AG04449 (cell line): ENCODE results near the gene UGT2B17.
"Not testable (repeated sequence)": the region's sequence is repeated elsewhere in the genome, so short reads cannot be mapped to it uniquely, and the experiment has no call there.

Source experiments
- CTCF ChIA-PET: fragments of 350-600 bp; formaldehyde crosslinking; extraction: SDS; loops from one replicate; lab custom pipeline; 2021; ENCODE audit warnings: antibody characterized with exemption; lab: Yijun Ruan, JAX
- POLR2A ChIA-PET: fragments of 400-600, 350-600 bp; formaldehyde crosslinking; extraction: SDS; loops from one replicate; lab custom pipeline; 2020; ENCODE audit warnings: antibody characterized with exemption, inconsistent platforms; lab: Yijun Ruan, JAX
- DNase-seq: peaks from one replicate; pipeline ENCODE4 v3.0.0-alpha.2; 2010; ENCODE audit warnings: low read depth, low spot score
- H3K4me3 ChIP-seq: 2 replicates; pipeline ENCODE4 v1.5.1; 2011; ENCODE audit warnings: low read depth, mild to moderate bottlenecking, control low read depth, low read length
- CTCF ChIP-seq: IDR thresholded peaks from one replicate; pipeline ENCODE4 v1.5.1; 2011; ENCODE audit warnings: mild to moderate bottlenecking, moderate library complexity, low read length, control low read depth, inconsistent platforms; ENCODE audit not compliant: insufficient read depth; ENCODE audit errors: missing control alignments

UGT2B17 gene

GRCh38 chr4:68589790-68590189, 13.7 kb upstream of the UGT2B17 start:
- no peak overlapping the region for H3K4me3 ChIP-seq
- ChIA-PET CTCF (no interaction called here), POLR2A (no interaction called here)
- DNase-seq = no peak
- TF ChIP-seq CTCF = no peak

GRCh38 chr4:68582339-68582717, 6.2 kb upstream of the UGT2B17 start:
- ChIA-PET CTCF (no interaction called here), POLR2A (no interaction called here)
- no peak for DNase-seq
- TF ChIP-seq CTCF = no peak
- no peak overlapping the region for H3K4me3 ChIP-seq

DNA sequence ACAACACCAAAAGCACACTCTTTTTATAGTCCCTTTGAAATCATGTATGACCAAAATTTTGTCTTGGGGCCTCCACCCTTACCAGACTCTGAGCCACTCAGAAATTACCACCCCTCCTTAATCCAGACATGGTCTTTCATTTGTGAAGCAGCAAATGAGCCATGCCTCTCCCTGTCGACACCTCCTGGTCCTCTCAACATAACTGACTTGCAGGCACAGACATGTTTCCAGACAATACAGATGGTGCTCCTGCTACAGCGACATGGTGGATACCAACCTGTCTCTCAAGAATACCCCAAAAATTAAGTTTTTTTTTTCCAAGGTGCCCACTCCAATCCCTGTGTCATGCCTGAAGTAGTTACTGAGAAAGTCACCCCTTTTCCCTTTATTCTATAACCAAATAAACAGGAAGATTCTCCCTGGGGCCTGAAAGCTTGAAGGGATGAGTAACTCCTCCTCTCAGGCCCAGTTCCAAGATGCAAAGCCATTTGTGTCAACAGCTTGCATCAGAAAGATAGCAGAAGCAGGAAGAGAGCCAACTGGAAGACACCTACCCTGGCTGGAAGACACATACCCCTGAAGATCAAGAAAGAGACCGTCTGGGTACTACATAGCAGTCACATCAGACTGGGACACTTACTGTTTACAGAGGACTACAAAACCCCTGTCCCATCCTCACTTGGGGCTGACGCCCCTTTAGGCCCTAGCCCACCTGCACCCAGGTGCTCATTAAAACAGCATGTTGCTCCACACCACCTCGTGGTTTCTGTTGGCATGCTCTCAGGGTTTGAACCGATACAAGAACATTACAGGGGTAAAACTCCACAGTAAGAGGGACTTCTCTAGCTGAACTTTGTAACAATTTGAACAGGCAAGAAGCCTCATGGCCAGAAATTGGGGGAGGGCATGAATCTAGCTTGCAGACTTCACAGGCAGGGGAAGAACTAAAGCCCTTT, 5.5 kb upstream of the UGT2B17 start:
- POLR2A ChIA-PET = no interaction called here
- TF ChIP-seq CTCF = no peak
- H3K4me3 ChIP-seq = no peak overlapping the region
- CTCF ChIA-PET = no interaction called here
- no peak for DNase-seq

GRCh38 chr4:68577590-68577989, 1.5 kb upstream of the UGT2B17 start:
- DNase-seq = no peak
- H3K4me3 ChIP-seq = no peak overlapping the region
- ChIA-PET POLR2A (no interaction called here), CTCF (no interaction called here)
- TF ChIP-seq CTCF = no peak

- CTCF ChIA-PET, DNase-seq, H3K4me3 ChIP-seq, POLR2A ChIA-PET: not testable (repeated sequence)
Measured at GRCh38 chr4:68575636-68576035, 486 bp downstream of the UGT2B17 start.

GRCh38 chr4:68575081-68575480, 1.0 kb downstream of the UGT2B17 start:
- ChIA-PET CTCF (no interaction called here), POLR2A (no interaction called here)
- DNase-seq = no peak
- H3K4me3 ChIP-seq = no peak overlapping the region
- TF ChIP-seq CTCF = no peak
